IPS-18a (cell line): ENCODE data around the gene SPEM3.

Experiments used
- H3K27ac ChIP-seq: one replicate; pipeline ENCODE4 v1.5.1; 2013; ENCODE audit warnings: low read length
- H3K27me3 ChIP-seq: one replicate; pipeline ENCODE4 v1.6.1; 2013; ENCODE audit warnings: mild to moderate bottlenecking, low read length; ENCODE audit not compliant: control insufficient read depth, insufficient read depth
- H3K36me3 ChIP-seq: one replicate; pipeline ENCODE4 v1.6.1; 2013; ENCODE audit warnings: low read depth, low read length; ENCODE audit not compliant: control insufficient read depth
- H3K4me1 ChIP-seq: one replicate; pipeline ENCODE4 v1.6.1; 2013; ENCODE audit warnings: low read depth, low read length; ENCODE audit not compliant: control insufficient read depth
- H3K4me3 ChIP-seq: one replicate; pipeline ENCODE4 v1.5.1; 2013; ENCODE audit warnings: low read length
- H3K9ac ChIP-seq: one replicate; pipeline ENCODE4 v1.6.1; 2013; ENCODE audit warnings: mild to moderate bottlenecking, low read length, moderate library complexity
- H3K9me3 ChIP-seq: one replicate; pipeline ENCODE4 v1.6.1; 2013; ENCODE audit warnings: low read depth, low read length; ENCODE audit not compliant: control insufficient read depth

The SPEM3 gene

DNA sequence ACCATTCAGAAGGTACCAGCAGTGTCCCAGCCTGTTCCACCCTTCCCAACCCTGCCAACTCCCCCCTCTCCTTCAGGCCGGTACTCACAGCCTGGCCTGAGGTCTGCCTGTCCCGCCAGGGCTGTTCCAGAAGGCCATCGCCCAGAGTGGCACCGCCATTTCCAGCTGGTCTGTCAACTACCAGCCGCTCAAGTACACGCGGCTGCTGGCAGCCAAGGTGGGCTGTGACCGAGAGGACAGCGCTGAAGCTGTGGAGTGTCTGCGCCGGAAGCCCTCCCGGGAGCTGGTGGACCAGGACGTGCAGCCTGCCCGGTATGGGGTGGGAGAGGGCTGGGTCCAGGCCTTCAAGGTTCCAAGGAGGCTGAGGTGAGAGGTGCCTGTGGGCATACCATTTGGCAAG is 13.8 kb upstream of the SPEM3 start:
- no peaks in the 10 kb centered on the region for H3K27me3 ChIP-seq
- no peak overlapping the region for H3K9ac ChIP-seq
- H3K27ac ChIP-seq, result no peak overlapping the region
- no peaks in the 10 kb centered on the region for H3K9me3 ChIP-seq
- H3K4me1 ChIP-seq, result peaks cover 6% of the 10 kb centered on the region
- no peak overlapping the region for H3K4me3 ChIP-seq
- peaks cover 24% of the 10 kb centered on the region for H3K36me3 ChIP-seq

- no peaks in the 10 kb centered on the region for H3K27me3 ChIP-seq
These were observed 12.9 kb upstream of the SPEM3 start for GRCh38 chr17:7415784-7416183.

GRCh38 chr17:7416323-7416722 is 12.3 kb upstream of the SPEM3 start:
- H3K27me3 ChIP-seq, result no peaks in the 10 kb centered on the region
- H3K9ac ChIP-seq, result no peak overlapping the region
- H3K9me3 ChIP-seq, result no peaks in the 10 kb centered on the region
- no peak overlapping the region for H3K4me3 ChIP-seq
- peaks cover 16% of the 10 kb centered on the region for H3K36me3 ChIP-seq
- H3K4me1 ChIP-seq, result peaks cover 6% of the 10 kb centered on the region
- no peak overlapping the region for H3K27ac ChIP-seq

More at GRCh38 chr17:7415784-7416183, 12.9 kb upstream of the SPEM3 start:
- Histone ChIP-seq H3K4me1 (peaks cover 6% of the 10 kb centered on the region), H3K36me3 (peaks cover 16% of the 10 kb centered on the region), H3K4me3 (no peak overlapping the region), H3K9ac (no peak overlapping the region), H3K27ac (no peak overlapping the region), H3K9me3 (no peaks in the 10 kb centered on the region)

DNA sequence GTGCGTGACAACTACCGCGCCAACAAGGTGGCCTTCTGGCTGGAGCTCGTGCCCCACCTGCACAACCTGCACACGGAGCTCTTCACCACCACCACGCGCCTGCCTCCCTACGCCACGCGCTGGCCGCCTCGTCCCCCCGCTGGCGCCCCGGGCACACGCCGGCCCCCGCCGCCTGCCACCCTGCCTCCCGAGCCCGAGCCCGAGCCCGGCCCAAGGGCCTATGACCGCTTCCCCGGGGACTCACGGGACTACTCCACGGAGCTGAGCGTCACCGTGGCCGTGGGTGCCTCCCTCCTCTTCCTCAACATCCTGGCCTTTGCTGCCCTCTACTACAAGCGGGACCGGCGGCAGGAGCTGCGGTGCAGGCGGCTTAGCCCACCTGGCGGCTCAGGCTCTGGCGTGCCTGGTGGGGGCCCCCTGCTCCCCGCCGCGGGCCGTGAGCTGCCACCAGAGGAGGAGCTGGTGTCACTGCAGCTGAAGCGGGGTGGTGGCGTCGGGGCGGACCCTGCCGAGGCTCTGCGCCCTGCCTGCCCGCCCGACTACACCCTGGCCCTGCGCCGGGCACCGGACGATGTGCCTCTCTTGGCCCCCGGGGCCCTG is 11.5 kb upstream of the SPEM3 start:
- H3K27me3 ChIP-seq, result no peaks in the 10 kb centered on the region
- H3K36me3 ChIP-seq, result peaks cover 16% of the 10 kb centered on the region
- no peak overlapping the region for H3K4me3 ChIP-seq
- no peaks in the 10 kb centered on the region for H3K9me3 ChIP-seq
- peaks cover 6% of the 10 kb centered on the region for H3K4me1 ChIP-seq
- no peak overlapping the region for H3K9ac ChIP-seq
- H3K27ac ChIP-seq, result no peak overlapping the region

DNA sequence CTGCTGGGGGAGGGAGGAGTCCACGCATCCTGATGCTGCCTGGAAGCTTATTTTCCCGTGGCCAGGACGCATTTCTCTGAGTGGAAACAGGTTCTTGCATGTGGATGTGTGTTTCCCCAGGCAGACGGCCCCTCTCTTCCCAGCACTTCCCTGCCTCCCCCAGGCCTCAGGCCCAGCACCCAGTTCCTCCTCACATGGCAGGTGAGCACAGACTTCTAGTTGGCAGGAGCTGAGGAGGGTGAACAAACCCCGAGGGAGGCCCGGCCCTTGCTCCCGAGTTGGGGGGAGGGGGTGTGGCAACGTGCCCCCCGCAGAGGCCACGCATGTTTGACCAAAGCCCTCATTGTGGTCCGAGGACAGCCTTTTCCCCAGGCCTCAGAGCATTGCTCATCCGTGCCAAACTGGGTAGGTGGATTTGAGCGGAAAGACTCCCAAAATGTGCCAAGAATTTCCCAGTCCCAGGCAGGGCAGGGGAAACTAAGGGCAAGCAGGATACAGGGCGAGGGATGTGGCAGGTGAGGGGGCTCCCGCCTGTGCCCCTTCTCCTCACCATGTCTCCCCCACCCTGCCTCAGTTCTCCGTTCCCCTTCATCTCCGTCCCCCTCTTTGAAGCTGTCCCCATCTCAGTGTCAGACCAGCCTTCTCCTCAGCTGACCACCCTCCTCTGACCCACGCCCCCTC is 10.0 kb upstream of the SPEM3 start:
- Histone ChIP-seq H3K27ac (no peak overlapping the region), H3K36me3 (peaks cover 16% of the 10 kb centered on the region), H3K9me3 (no peaks in the 10 kb centered on the region), H3K9ac (no peak overlapping the region), H3K27me3 (no peaks in the 10 kb centered on the region), H3K4me3 (no peak overlapping the region), H3K4me1 (peaks cover 6% of the 10 kb centered on the region)

DNA sequence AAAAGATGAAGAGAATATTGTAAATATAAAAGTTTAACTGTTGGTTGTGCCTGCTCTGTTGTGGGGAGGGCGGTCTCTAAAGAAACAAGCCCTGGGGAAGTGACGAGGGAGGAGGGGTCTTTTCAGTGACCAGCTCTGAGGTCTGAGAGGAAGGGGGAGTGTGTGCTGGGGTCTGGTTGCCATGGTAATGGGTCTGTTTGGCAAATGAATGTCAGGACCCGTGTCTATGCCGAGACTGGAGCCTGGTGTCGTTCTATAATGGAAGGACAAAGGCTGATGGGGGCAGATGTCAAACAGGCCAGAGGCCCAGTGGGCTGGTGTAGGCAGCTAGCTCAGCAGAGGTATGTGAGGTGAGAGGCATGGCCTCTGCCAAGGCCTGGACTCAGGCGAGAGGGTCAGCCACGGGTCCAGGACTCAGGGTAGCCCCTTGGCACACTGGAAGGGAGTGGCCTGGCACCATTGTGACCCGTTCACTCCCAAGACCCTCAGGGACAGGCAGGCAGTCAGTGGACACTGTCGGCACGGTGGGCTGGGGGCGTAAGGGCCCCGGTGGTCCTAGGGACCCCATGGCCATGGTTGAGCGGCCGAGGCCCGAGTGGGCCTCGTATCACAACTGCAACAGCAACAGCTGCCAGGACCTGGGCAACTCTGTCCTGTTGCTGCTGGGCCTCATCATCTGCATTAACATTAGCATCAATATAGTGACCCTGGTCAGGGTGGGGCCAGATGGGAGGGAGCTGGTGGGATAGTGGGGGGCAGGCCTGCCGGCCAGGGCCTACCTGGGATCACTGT is 8.6 kb upstream of the SPEM3 start, which contains the start of gene SPEM1:
Gene SPEM1, plus strand, starts transcription at position 506 of the 792 bp plus-strand sequence. Its CDS starts 61 bp downstream, at position 567.
- no peaks in the 10 kb centered on the region for H3K9me3 ChIP-seq
- H3K9ac ChIP-seq, result no peak within 1 kb of the TSS
- H3K4me1 ChIP-seq, result peaks cover 6% of the 10 kb centered on the region
- peaks cover 14% of the 10 kb centered on the region for H3K36me3 ChIP-seq
- no peak within 1 kb of the TSS for H3K4me3 ChIP-seq
- no peak within 1 kb of the TSS for H3K27ac ChIP-seq
- no peaks in the 10 kb centered on the region for H3K27me3 ChIP-seq

GRCh38 chr17:7421186-7421585 is 7.5 kb upstream of the SPEM3 start:
- Histone ChIP-seq H3K9me3 (no peaks in the 10 kb centered on the region), H3K27me3 (no peaks in the 10 kb centered on the region), H3K4me1 (peaks cover 6% of the 10 kb centered on the region), H3K36me3 (peaks cover 5% of the 10 kb centered on the region), H3K4me3 (no peak overlapping the region), H3K9ac (no peak overlapping the region), H3K27ac (no peak overlapping the region)

- Histone ChIP-seq H3K27ac (no peak overlapping the region), H3K4me3 (no peak overlapping the region)
These were observed 5.0 kb upstream of the SPEM3 start for GRCh38 chr17:7423679-7424078.

DNA sequence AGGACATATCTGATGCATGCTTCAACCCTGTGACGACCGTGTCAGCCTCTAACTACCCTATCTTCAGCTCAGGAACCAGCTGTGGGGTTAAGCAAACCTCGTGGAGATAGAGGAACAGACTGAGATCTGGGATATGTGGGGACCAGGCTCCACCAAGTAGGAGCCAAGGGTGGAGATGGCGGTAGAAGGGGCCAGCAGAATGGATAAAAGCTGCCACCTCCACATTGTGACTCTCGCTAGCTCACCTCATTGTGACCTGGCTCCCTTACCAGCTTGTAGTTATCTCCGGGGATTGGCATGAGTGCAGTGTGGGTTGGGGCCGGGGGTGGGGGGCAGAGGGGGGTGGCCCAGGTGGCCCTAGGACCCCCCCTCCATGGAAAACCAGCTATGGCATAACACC is 3.3 kb upstream of the SPEM3 start, which contains the start of gene SPEM2:
Gene SPEM2, plus strand, starts transcription at position 301 of the 400 bp plus-strand sequence. Its CDS starts 73 bp downstream, at position 374.
- Histone ChIP-seq H3K27me3 (no peaks in the 10 kb centered on the region), H3K36me3 (no peaks in the 10 kb centered on the region), H3K4me1 (no peaks in the 10 kb centered on the region), H3K4me3 (no peak within 1 kb of the TSS), H3K9me3 (no peaks in the 10 kb centered on the region), H3K9ac (no peak within 1 kb of the TSS), H3K27ac (no peak within 1 kb of the TSS)

More at GRCh38 chr17:7423679-7424078, 5.0 kb upstream of the SPEM3 start:
- Histone ChIP-seq H3K36me3 (peaks cover under 1% of the 10 kb centered on the region), H3K9ac (no peak overlapping the region), H3K4me1 (peaks cover 4% of the 10 kb centered on the region), H3K27me3 (no peaks in the 10 kb centered on the region), H3K9me3 (no peaks in the 10 kb centered on the region)

- Histone ChIP-seq H3K4me3 (no peak overlapping the region), H3K27ac (no peak overlapping the region), H3K9ac (no peak overlapping the region), H3K9me3 (no peaks in the 10 kb centered on the region), H3K36me3 (no peaks in the 10 kb centered on the region), H3K4me1 (no peaks in the 10 kb centered on the region), H3K27me3 (no peaks in the 10 kb centered on the region)
These were observed 2.9 kb upstream of the SPEM3 start for GRCh38 chr17:7425756-7426155.

GRCh38 chr17:7426203-7426863 is 2.3 kb upstream of the SPEM3 start:
- H3K27ac ChIP-seq, result no peak overlapping the region
- no peaks in the 10 kb centered on the region for H3K4me1 ChIP-seq
- H3K9me3 ChIP-seq, result no peaks in the 10 kb centered on the region
- no peaks in the 10 kb centered on the region for H3K36me3 ChIP-seq
- no peak overlapping the region for H3K4me3 ChIP-seq
- H3K27me3 ChIP-seq, result no peaks in the 10 kb centered on the region
- H3K9ac ChIP-seq, result no peak overlapping the region
